Hepatocyte (in vitro differentiated cells): ENCODE measurements around the gene DIRAS1.

Source experiments
- EZH2 ChIP-seq: fragments of 200-600 bp; sonication (generic); IDR thresholded peaks from 2 replicates; pipeline ENCODE4 v1.6.1; 2016; ENCODE audit warnings: antibody characterized with exemption, mild to moderate bottlenecking, borderline replicate concordance
- TF ChIP-seq, protein P1 (sequence below): fragments of 200-600 bp; sonication (generic); IDR thresholded peaks from 2 replicates; pipeline ENCODE4 v1.5.1; 2016; ENCODE audit warnings: antibody characterized with exemption, mild to moderate bottlenecking; ENCODE audit not compliant: poor library complexity

GRCh38 chr19:2743099-2743498 is 21.9 kb upstream of the DIRAS1 start:
- TF ChIP-seq, protein P1, sequence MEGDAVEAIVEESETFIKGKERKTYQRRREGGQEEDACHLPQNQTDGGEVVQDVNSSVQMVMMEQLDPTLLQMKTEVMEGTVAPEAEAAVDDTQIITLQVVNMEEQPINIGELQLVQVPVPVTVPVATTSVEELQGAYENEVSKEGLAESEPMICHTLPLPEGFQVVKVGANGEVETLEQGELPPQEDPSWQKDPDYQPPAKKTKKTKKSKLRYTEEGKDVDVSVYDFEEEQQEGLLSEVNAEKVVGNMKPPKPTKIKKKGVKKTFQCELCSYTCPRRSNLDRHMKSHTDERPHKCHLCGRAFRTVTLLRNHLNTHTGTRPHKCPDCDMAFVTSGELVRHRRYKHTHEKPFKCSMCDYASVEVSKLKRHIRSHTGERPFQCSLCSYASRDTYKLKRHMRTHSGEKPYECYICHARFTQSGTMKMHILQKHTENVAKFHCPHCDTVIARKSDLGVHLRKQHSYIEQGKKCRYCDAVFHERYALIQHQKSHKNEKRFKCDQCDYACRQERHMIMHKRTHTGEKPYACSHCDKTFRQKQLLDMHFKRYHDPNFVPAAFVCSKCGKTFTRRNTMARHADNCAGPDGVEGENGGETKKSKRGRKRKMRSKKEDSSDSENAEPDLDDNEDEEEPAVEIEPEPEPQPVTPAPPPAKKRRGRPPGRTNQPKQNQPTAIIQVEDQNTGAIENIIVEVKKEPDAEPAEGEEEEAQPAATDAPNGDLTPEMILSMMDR, result no peak
- no peak for TF ChIP-seq EZH2
